ENCODE results near the gene KCNQ2. TPM values are rescaled to one million over a fixed set of nuclear protein-coding genes. Genes with fewer than 3 reads are reported as not detected.

The KCNQ2 gene
- total RNA-seq (2022), result 0.07 and 0.38 TPM in 2 replicates
- percentile 4 among the genes with signal in this experiment for Bru-seq, nascent RNA
- BruChase-seq, experiment 1, labeled RNA remaining after a 6-hour chase, result percentile 12 among the genes with signal in this experiment
- BruChase-seq, experiment 2, labeled RNA remaining after a 2-hour chase, result percentile 3 among the genes with signal in this experiment
- long read RNA-seq, result 0 reads

DNA sequence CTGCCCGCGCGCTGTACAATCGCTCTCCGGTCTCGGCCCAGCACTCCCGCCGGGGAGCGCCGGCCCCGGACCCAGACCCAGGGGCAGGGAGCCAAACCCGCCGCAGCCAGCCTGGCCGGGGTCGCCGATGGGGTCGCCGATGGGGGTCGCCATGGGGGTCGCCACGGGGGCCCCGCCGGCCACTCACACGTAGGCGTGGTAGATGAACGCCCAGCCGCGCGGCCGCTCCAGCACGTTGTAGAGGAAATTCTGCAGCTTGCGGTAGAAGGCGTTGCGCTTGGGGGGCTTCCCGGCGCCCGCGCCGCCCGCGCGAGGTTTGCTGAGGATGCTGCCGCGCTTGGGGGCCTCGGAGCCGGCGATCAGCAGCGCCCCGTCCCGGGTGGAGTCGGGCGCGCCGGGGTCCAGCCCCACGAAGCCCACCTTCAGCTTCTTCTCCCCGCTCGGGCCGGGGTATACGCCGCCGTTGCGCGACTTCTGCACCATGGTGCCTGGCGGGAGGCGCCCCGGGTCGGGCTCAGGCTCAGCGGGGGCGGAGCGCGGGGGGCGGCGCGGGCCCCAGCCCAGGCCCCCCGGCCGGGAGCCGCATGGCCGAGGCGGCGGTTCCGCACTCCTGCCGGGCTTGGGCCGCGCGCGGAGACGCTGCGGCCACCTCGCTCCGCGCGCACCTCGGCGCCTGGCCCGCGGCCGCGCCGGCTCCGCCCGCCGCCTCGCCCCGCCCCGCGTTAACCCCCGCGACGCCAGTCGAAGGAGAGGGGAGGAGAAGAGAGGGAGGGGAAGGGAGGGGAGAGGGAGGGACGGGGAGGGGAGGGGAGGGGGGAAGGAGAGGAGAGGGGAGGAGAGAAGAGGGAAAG is at the start of gene KCNQ2:
Gene KCNQ2 (minus strand): TSS at position 675 of the 851 bp plus-strand sequence. CDS start 192 bp downstream, at position 483.
- peaks cover 9% of the 10 kb centered on the region for H3K4me1 Mint-ChIP-seq (ENCODE audit: low read depth, unreplicated experiment)
- intact Hi-C loops (cut with micrococcal nuclease; ENCODE audit: unreplicated experiment), result no loop called here
- peaks cover 91% of the 10 kb centered on the region for H3K27me3 Mint-ChIP-seq (ENCODE audit: unreplicated experiment)

DNA sequence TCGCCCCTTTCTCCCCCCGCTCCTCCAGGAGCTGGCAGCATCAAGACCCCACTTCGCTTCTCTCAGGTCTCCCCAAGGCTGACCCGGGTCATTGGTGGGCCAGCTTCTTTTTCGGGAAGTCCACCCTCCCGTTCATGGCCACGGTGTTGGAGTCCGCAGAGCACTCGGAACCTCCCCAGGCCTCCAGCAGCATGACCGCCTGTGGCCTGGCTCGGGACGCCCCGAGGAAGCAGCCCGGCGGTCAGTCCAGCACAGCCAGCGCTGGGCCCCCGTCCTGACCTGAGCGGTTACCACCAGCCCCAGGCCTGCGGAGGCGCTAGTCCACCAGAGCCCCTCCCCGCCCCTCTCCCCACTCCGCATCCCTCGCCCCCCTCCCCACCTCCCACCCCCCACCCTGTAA is 49.1 kb upstream of the KCNQ2 start:
- Mint-ChIP-seq H3K9me3 (ENCODE audit: low read depth, unreplicated experiment) (no peaks in the 10 kb centered on the region), H3K36me3 (ENCODE audit: insufficient read depth, unreplicated experiment) (peaks cover 86% of the 10 kb centered on the region), H3K4me3 (ENCODE audit: low read depth, unreplicated experiment) (peak overlapping the region; percentile 95), H3K4me1 (ENCODE audit: low read depth, unreplicated experiment) (peaks cover 18% of the 10 kb centered on the region), H3K27me3 (ENCODE audit: unreplicated experiment) (no peaks in the 10 kb centered on the region), H3K27ac (ENCODE audit: unreplicated experiment) (peak overlapping the region; percentile 89)
- intact Hi-C loops (cut with micrococcal nuclease; ENCODE audit: unreplicated experiment), result loop anchor here (2.0 to 5.0 kb wide), 2 partner anchors 23 to 79 kb away; partner anchors contain the start of gene EEF1A2
- BruUV-seq (replicated peaks), result no TSS peak
- DNase-seq, result no peak
- CTCF ChIA-PET, result interaction anchor here (1.4 to 2.0 kb wide), 4 partner anchors 15 to 24 kb away, joined by 3 to 15 read pairs (median 14); partner anchors contain the start of gene PTK6
- TF ChIP-seq, protein P1, sequence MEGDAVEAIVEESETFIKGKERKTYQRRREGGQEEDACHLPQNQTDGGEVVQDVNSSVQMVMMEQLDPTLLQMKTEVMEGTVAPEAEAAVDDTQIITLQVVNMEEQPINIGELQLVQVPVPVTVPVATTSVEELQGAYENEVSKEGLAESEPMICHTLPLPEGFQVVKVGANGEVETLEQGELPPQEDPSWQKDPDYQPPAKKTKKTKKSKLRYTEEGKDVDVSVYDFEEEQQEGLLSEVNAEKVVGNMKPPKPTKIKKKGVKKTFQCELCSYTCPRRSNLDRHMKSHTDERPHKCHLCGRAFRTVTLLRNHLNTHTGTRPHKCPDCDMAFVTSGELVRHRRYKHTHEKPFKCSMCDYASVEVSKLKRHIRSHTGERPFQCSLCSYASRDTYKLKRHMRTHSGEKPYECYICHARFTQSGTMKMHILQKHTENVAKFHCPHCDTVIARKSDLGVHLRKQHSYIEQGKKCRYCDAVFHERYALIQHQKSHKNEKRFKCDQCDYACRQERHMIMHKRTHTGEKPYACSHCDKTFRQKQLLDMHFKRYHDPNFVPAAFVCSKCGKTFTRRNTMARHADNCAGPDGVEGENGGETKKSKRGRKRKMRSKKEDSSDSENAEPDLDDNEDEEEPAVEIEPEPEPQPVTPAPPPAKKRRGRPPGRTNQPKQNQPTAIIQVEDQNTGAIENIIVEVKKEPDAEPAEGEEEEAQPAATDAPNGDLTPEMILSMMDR (IDR thresholded peaks at IDR 0.05; ENCODE audit: unreplicated experiment), result no peak

More for the DNA sequence above, at the start of gene KCNQ2:
- Mint-ChIP-seq H3K27ac (ENCODE audit: unreplicated experiment) (no peak within 1 kb of the TSS), H3K4me3 (ENCODE audit: low read depth, unreplicated experiment) (no peak within 1 kb of the TSS), H3K36me3 (ENCODE audit: insufficient read depth, unreplicated experiment) (peaks cover 6% of the 10 kb centered on the region), H3K9me3 (ENCODE audit: low read depth, unreplicated experiment) (no peaks in the 10 kb centered on the region)
- DNase-seq, result no peak
- CTCF ChIA-PET, result no interaction called here
- BruUV-seq (replicated peaks), result no TSS peak
- TF ChIP-seq, protein P1 (IDR thresholded peaks at IDR 0.05; ENCODE audit: unreplicated experiment), result no peak

DNA sequence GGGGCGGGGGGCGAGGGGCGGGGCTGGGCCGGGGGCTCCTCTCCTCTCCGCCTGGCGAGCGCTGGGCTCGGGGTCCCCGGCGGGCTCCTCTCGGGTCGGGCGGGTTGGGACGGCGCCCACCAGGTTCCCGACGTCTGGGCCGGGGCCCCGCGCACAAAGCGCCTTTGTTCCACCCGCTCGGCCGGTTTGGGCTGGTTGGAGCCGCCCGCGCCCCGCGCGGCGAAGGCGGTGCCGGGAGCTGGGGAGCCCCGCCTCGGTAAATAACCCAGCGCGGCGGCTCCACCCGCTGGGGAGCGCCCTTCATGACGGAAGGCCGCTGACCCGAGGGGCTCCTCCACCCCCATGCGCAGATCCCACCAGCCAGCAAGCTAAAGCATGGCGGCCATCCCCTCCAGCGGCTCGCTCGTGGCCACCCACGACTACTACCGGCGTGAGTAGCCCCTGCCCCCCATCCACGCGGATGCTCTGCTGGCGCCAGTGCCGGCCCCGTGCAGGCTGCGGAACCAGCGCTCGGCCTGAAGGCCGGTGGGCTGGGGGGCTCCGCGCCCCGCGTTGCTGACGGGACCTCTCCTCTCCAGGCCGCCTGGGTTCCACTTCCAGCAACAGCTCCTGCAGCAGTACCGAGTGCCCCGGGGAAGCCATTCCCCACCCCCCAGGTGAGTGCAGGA is 48.6 kb upstream of the KCNQ2 start:
- Mint-ChIP-seq H3K27ac (ENCODE audit: unreplicated experiment) (peak overlapping the region; percentile 89), H3K4me1 (ENCODE audit: low read depth, unreplicated experiment) (peaks cover 18% of the 10 kb centered on the region), H3K27me3 (ENCODE audit: unreplicated experiment) (no peaks in the 10 kb centered on the region), H3K4me3 (ENCODE audit: low read depth, unreplicated experiment) (peak overlapping the region; percentile 95), H3K9me3 (ENCODE audit: low read depth, unreplicated experiment) (no peaks in the 10 kb centered on the region), H3K36me3 (ENCODE audit: insufficient read depth, unreplicated experiment) (peaks cover 80% of the 10 kb centered on the region)
- CTCF ChIA-PET, result interaction anchor here (0.6 to 2.0 kb wide), 7 partner anchors 9 to 212 kb away, joined by 3 to 15 read pairs (median 6); partner anchors contain the start of gene PTK6
- TF ChIP-seq, protein P1 (IDR thresholded peaks at IDR 0.05; ENCODE audit: unreplicated experiment), result no peak
- DNase-seq, result peak; percentile 98
- intact Hi-C loops (cut with micrococcal nuclease; ENCODE audit: unreplicated experiment), result loop anchor here (2.0 to 5.0 kb wide), 2 partner anchors 22 to 79 kb away; partner anchors contain the start of gene EEF1A2
- TSS peak; percentile 88 for BruUV-seq (replicated peaks)

DNA sequence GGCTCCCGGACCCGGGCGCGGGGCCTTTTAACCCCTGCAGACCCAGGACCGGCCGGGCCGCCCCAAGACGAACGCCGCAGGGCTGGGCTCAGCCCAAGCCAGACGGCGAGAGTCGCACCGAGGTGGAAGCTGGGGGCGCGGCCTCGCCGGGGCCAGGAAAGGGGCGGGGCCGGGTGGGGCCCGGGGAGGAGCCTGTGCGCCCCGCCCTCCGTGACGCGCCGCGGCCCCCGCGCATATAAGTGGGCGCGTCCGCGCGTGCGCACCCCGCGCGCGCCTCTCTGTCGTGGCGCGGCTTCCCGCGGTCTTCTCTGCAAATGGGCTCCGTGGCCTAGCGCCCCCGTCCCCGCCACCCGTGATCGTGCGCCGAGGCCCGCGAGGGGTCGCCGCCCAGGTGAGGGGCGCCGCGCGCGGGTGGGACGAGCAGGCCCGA is 48.1 kb upstream of the KCNQ2 start, which contains the start of gene PPDPF:
Gene PPDPF (plus strand): TSS at position 262 of the 430 bp plus-strand sequence. CDS start 544 bp downstream, outside the sequence.
- peak within 1 kb of the TSS; percentile 95 for H3K4me3 Mint-ChIP-seq (ENCODE audit: low read depth, unreplicated experiment)
- no TSS peak for BruUV-seq (replicated peaks)
- peaks cover 18% of the 10 kb centered on the region for H3K4me1 Mint-ChIP-seq (ENCODE audit: low read depth, unreplicated experiment)
- TF ChIP-seq, protein P1 (IDR thresholded peaks at IDR 0.05; ENCODE audit: unreplicated experiment), result no peak
- DNase-seq, result peak; percentile 90
- intact Hi-C loops (cut with micrococcal nuclease; ENCODE audit: unreplicated experiment), result loop anchor here (2.0 to 5.0 kb wide), 2 partner anchors 22 to 78 kb away; partner anchors contain the start of gene EEF1A2
- peaks cover 75% of the 10 kb centered on the region for H3K36me3 Mint-ChIP-seq (ENCODE audit: insufficient read depth, unreplicated experiment)
- H3K27me3 Mint-ChIP-seq (ENCODE audit: unreplicated experiment), result no peaks in the 10 kb centered on the region
- no peaks in the 10 kb centered on the region for H3K9me3 Mint-ChIP-seq (ENCODE audit: low read depth, unreplicated experiment)
- CTCF ChIA-PET, result interaction anchor here (0.6 to 2.0 kb wide), 9 partner anchors 8 to 211 kb away, joined by 3 to 15 read pairs (median 4); partner anchors contain the start of gene PTK6
- H3K27ac Mint-ChIP-seq (ENCODE audit: unreplicated experiment), result peak within 1 kb of the TSS; percentile 89
